Lower lobe of right lung (tissue), 2 donors: ENCODE data around the gene RBM8A. TPM values are rescaled to one million over a fixed set of nuclear protein-coding genes. Genes with fewer than 3 reads are reported as not detected.
A peak's percentile ranks its signal among the peaks of the same experiment; 100 is the strongest.

Experiments
- ATAC-seq, 2 donors: fragments of 200-7000 bp; cut with Tn5 transposase; one replicate each; pipeline ENCODE4 v1.9.1; 2020 to 2022; ENCODE audit warnings: mild to moderate bottlenecking in 2 of 2, moderate library complexity in 2 of 2
- DNase-seq: peaks from one replicate; pipeline ENCODE4 v3.0.0-alpha.2; 2020
- H3K27ac ChIP-seq: fragments of 200-600 bp; one replicate; pipeline ENCODE4 v1.8.0; 2022
- H3K27me3 ChIP-seq: fragments of 200-600 bp; one replicate; pipeline ENCODE4 v1.8.0; 2022; ENCODE audit warnings: low read depth
- H3K36me3 ChIP-seq: fragments of 200-600 bp; one replicate; pipeline ENCODE4 v1.8.0; 2022; ENCODE audit warnings: mild to moderate bottlenecking
- H3K4me1 ChIP-seq: fragments of 200-600 bp; one replicate; pipeline ENCODE4 v1.8.0; 2022
- H3K4me3 ChIP-seq: fragments of 200-600 bp; one replicate; pipeline ENCODE4 v1.8.0; 2022; ENCODE audit warnings: mild to moderate bottlenecking
- H3K9me3 ChIP-seq: fragments of 200-600 bp; one replicate; pipeline ENCODE4 v1.8.0; 2022
- intact Hi-C: fragments of 100-400 bp; cut with DNase I; formaldehyde crosslinking; loops from one replicate; pipeline ENCODE4 v1.11.0; 2022
- total RNA-seq: library from RNA; stranded (reverse); fragmentation: NEBNext Ultra II Directional; extraction: Animal tissue kit (Norgen Biotek cat#: 25700); gene quantifications from one replicate; pipeline ENCODE4 v1.2.1, GENCODE V29; 2021
- TF ChIP-seq, protein P1 (sequence below): fragments of 200-600 bp; IDR thresholded peaks from one replicate; pipeline ENCODE4 v1.8.0; 2022; ENCODE audit warnings: antibody characterized with exemption, mild to moderate bottlenecking
- donor health status: DM: no; HTN: yes; CAD: no; lungs with severe emphysema.

The RBM8A gene
- total RNA-seq, 1 donor from 2014 or later = 109 TPM

DNA sequence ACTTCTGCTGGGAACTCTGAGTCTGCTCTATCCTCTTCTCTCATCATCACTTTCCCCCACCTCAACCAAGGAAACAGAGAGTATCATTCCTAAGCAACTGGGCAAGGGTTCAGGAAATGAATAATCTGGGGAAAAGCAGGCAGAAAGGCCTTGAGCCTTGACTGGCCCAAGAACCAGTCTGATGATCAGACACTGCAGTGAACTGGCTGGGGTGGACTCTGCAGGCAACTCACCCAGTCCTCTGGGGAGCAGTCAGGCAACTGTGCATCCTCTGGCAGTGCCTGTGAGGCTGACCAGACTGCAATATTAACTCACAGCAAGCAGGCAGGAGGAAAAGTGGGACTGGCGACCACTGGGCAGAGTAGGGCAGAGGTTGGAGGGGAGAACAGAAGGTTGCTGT is 42.6 kb downstream of the RBM8A start:
- peaks cover 9% of the 10 kb centered on the region for H3K4me1 ChIP-seq
- TF ChIP-seq, protein P1, sequence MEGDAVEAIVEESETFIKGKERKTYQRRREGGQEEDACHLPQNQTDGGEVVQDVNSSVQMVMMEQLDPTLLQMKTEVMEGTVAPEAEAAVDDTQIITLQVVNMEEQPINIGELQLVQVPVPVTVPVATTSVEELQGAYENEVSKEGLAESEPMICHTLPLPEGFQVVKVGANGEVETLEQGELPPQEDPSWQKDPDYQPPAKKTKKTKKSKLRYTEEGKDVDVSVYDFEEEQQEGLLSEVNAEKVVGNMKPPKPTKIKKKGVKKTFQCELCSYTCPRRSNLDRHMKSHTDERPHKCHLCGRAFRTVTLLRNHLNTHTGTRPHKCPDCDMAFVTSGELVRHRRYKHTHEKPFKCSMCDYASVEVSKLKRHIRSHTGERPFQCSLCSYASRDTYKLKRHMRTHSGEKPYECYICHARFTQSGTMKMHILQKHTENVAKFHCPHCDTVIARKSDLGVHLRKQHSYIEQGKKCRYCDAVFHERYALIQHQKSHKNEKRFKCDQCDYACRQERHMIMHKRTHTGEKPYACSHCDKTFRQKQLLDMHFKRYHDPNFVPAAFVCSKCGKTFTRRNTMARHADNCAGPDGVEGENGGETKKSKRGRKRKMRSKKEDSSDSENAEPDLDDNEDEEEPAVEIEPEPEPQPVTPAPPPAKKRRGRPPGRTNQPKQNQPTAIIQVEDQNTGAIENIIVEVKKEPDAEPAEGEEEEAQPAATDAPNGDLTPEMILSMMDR = no peak
- H3K4me3 ChIP-seq = no peak overlapping the region
- DNase-seq = no peak
- H3K27ac ChIP-seq = no peak overlapping the region
- no peaks in the 10 kb centered on the region for H3K36me3 ChIP-seq
- ATAC-seq = no peak
- intact Hi-C loops = no loop called here
- H3K9me3 ChIP-seq = no peaks in the 10 kb centered on the region
- peaks cover 4% of the 10 kb centered on the region for H3K27me3 ChIP-seq

GRCh38 chr1:145879775-145880174 is 47.5 kb downstream of the RBM8A start:
- Histone ChIP-seq H3K27me3 (peaks cover 2% of the 10 kb centered on the region), H3K9me3 (no peaks in the 10 kb centered on the region), H3K4me3 (no peak overlapping the region), H3K4me1 (no peaks in the 10 kb centered on the region), H3K36me3 (no peaks in the 10 kb centered on the region), H3K27ac (no peak overlapping the region)
- DNase-seq (no peak), ATAC-seq (no peak)
- intact Hi-C loops = no loop called here
- TF ChIP-seq, protein P1 = no peak

DNA sequence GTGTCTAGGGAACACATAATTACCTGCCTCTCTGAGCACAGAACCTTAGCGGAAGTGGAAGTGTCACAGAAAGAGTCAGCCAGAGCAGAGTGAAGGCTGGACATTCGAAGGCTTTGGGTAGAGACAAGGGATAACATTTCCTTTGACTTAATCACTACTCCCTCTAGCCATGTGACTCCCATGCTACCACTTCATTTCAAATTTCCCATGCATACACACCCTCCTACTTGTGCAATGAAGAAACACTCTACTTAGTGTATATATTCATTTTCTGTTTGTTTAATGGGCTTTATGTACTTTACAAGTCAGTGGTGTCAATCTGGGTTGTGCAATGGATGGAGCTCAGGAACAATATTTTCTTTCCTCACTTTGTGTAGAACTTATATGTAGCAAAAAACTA is 48.6 kb downstream of the RBM8A start:
- Histone ChIP-seq H3K9me3 (no peaks in the 10 kb centered on the region), H3K4me3 (no peak overlapping the region), H3K4me1 (no peaks in the 10 kb centered on the region), H3K27ac (no peak overlapping the region), H3K36me3 (no peaks in the 10 kb centered on the region), H3K27me3 (no peaks in the 10 kb centered on the region)
- DNase-seq (no peak), ATAC-seq (peak in 1 of 2 donors; percentile 34)
- intact Hi-C loops = no loop called here
- TF ChIP-seq, protein P1 = no peak

DNA sequence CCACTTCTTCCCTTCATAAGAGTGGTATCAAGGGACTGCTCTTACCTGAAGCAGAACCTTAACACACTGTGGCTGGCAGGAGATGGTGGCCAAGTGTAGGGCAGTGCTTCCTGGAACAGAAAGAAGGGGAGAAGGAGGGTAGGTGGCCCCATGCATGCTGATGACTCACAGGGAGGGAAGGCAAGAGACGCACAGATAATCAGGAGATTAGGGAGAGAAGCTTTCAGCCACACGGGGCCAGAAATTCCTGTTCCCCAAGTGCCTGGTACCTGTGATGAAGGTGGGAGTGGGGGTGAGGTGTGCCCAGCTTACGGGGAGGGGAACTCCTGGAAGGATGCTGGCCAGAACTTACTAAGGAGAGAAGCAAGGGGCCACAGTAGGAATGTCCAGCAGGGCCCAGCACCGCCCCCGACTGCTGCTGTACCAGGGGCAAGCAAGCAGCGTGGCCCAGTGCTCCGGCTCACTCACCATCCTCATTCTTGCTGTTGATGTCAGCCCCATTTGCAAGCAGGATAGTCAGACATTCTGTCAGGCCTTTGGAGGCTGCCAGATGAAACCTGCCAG is 49.3 kb downstream of the RBM8A start:
- TF ChIP-seq, protein P1 = no peak
- Histone ChIP-seq H3K4me3 (no peak overlapping the region), H3K4me1 (peaks cover 3% of the 10 kb centered on the region), H3K36me3 (no peaks in the 10 kb centered on the region), H3K27me3 (no peaks in the 10 kb centered on the region), H3K9me3 (no peaks in the 10 kb centered on the region), H3K27ac (no peak overlapping the region)
- no peak for DNase-seq
- no peak for ATAC-seq
- intact Hi-C loops = no loop called here

DNA sequence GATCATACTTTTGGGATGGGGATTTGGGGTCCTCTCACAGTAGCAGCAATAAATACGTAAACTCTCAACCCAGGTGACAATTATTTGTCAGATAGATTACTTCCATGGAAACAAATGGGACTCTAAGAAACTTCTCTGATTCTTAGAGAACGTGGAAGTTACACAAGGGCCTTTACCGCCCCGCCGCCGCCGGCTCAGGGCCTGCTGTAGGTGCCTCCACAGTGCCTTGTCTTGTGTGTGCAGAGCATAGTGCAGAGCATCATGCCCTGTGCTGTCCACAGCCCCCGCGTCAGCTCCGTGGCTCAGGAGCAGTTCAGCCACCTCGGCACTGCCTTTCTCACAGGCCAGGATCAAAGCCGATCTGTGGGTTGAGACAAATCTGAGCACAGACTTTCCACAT is 52.6 kb downstream of the RBM8A start:
- DNase-seq (no peak), ATAC-seq (no peak)
- TF ChIP-seq, protein P1 = no peak

More for the DNA sequence above, 52.6 kb downstream of the RBM8A start:
- intact Hi-C loops = no loop called here
- Histone ChIP-seq H3K27ac (no peak overlapping the region), H3K27me3 (peaks cover 6% of the 10 kb centered on the region), H3K4me3 (no peak overlapping the region), H3K36me3 (no peaks in the 10 kb centered on the region), H3K9me3 (no peaks in the 10 kb centered on the region), H3K4me1 (peaks cover 22% of the 10 kb centered on the region)
